H9 (cell line): ENCODE data around the gene FBXO5. TPM values are rescaled to one million over a fixed set of nuclear protein-coding genes. Genes with fewer than 3 reads are reported as not detected.
"Not testable (repeated sequence)": the region's sequence is repeated elsewhere in the genome, so short reads cannot be mapped to it uniquely, and the experiment has no call there.

Source experiments
- DNase-seq: peaks from one replicate; pipeline ENCODE4 v3.0.0-alpha.2; 2017
- H2AFZ ChIP-seq: one replicate; pipeline ENCODE4 v1.6.1; 2013; ENCODE audit warnings: mild to moderate bottlenecking, low read length, control low read depth, moderate library complexity
- H2AK5ac ChIP-seq: 2 replicates; pipeline ENCODE4 v1.6.1; 2013; ENCODE audit warnings: low read length, control low read depth, mixed read lengths; ENCODE audit not compliant: insufficient read length
- H2BK120ac ChIP-seq: one replicate; pipeline ENCODE4 v1.6.1; 2013; ENCODE audit warnings: low read depth, mild to moderate bottlenecking, low read length, control low read depth, inconsistent platforms; ENCODE audit not compliant: poor library complexity, severe bottlenecking
- H2BK12ac ChIP-seq: 2 replicates; pipeline ENCODE4 v1.6.1; 2013; ENCODE audit warnings: low read length, control low read depth, mixed read lengths, low read depth; ENCODE audit not compliant: insufficient read length
- H2BK15ac ChIP-seq: 2 replicates; pipeline ENCODE4 v1.6.1; 2013; ENCODE audit warnings: low read depth, low read length, control low read depth
- H2BK20ac ChIP-seq: one replicate; pipeline ENCODE4 v1.6.1; 2013; ENCODE audit warnings: low read depth, mild to moderate bottlenecking, low read length, control low read depth, inconsistent platforms; ENCODE audit not compliant: poor library complexity, severe bottlenecking
- H2BK5ac ChIP-seq: 2 replicates; pipeline ENCODE4 v1.6.1; 2013; ENCODE audit warnings: low read length, control low read depth, mixed read lengths; ENCODE audit not compliant: insufficient read length
- H3K14ac ChIP-seq: 2 replicates; pipeline ENCODE4 v1.6.1; 2013; ENCODE audit warnings: low read length, control low read depth; ENCODE audit not compliant: insufficient read depth
- H3K18ac ChIP-seq: 2 replicates; pipeline ENCODE4 v1.6.1; 2013; ENCODE audit warnings: low read depth, mild to moderate bottlenecking, mixed read lengths, low read length, control low read depth; ENCODE audit not compliant: insufficient read length
- H3K23ac ChIP-seq: 2 replicates; pipeline ENCODE4 v1.6.1; 2013; ENCODE audit warnings: low read length, control low read depth, mixed read lengths, low read depth; ENCODE audit not compliant: insufficient read length
- H3K23me2 ChIP-seq: 2 replicates; pipeline ENCODE4 v1.6.1; 2013; ENCODE audit warnings: low read depth, mild to moderate bottlenecking, mixed read lengths, low read length, control low read depth; ENCODE audit not compliant: insufficient read length, poor library complexity, severe bottlenecking
- H3K27ac ChIP-seq: 2 replicates; pipeline ENCODE4 v1.5.1; 2013; ENCODE audit warnings: low read length, control low read depth, mixed read lengths, low read depth; ENCODE audit not compliant: insufficient read length
- H3K27me3 ChIP-seq: 2 replicates; pipeline ENCODE4 v1.6.1; 2013; ENCODE audit warnings: low read length, control low read depth, inconsistent platforms; ENCODE audit not compliant: insufficient read depth
- H3K4ac ChIP-seq: 2 replicates; pipeline ENCODE4 v1.6.1; 2013; ENCODE audit warnings: low read depth, mild to moderate bottlenecking, control low read depth, inconsistent platforms, low read length, moderate library complexity
- H3K4me1 ChIP-seq: 2 replicates; pipeline ENCODE4 v1.6.1; 2013; ENCODE audit warnings: low read length, control low read depth, inconsistent platforms; ENCODE audit not compliant: insufficient read depth
- H3K4me2 ChIP-seq: 2 replicates; pipeline ENCODE4 v1.6.1; 2013; ENCODE audit warnings: low read length, control low read depth, mixed read lengths; ENCODE audit not compliant: insufficient read length, insufficient read depth
- H3K56ac ChIP-seq: 2 replicates; pipeline ENCODE4 v1.6.1; 2013; ENCODE audit warnings: low read depth, mild to moderate bottlenecking, mixed read lengths, low read length, control low read depth; ENCODE audit not compliant: insufficient read length
- H3K79me1 ChIP-seq: 2 replicates; pipeline ENCODE4 v1.6.1; 2013; ENCODE audit warnings: low read depth, mild to moderate bottlenecking, moderate library complexity, low read length, control low read depth, inconsistent platforms; ENCODE audit not compliant: insufficient read depth, poor library complexity, severe bottlenecking
- H3K79me2 ChIP-seq: 2 replicates; pipeline ENCODE4 v1.6.1; 2013; ENCODE audit warnings: low read length, control low read depth, inconsistent platforms; ENCODE audit not compliant: insufficient read depth
- H3K9ac ChIP-seq: 2 replicates; pipeline ENCODE4 v1.6.1; 2013; ENCODE audit warnings: low read length, control low read depth, mixed read lengths; ENCODE audit not compliant: insufficient read length; ENCODE audit errors: extremely low read depth
- H3K9me3 ChIP-seq: one replicate; pipeline ENCODE4 v1.6.1; 2013; ENCODE audit warnings: low read depth, low read length, inconsistent platforms; ENCODE audit not compliant: control insufficient read depth
- H3T11ph ChIP-seq: one replicate; pipeline ENCODE4 v1.6.1; 2013; ENCODE audit warnings: mild to moderate bottlenecking, low read length, control low read depth, inconsistent platforms
- H4K20me1 ChIP-seq: one replicate; pipeline ENCODE4 v1.6.1; 2013; ENCODE audit not compliant: control insufficient read depth, insufficient read length, insufficient read depth
- H4K5ac ChIP-seq: 2 replicates; pipeline ENCODE4 v1.6.1; 2013; ENCODE audit warnings: low read depth, mild to moderate bottlenecking, mixed read lengths, low read length, control low read depth; ENCODE audit not compliant: insufficient read length
- H4K8ac ChIP-seq: replicated peaks from 2 replicates; pipeline ENCODE4 v1.6.1; 2013; ENCODE audit warnings: low read length, control low read depth, mixed read lengths, low read depth; ENCODE audit not compliant: insufficient read length
- H4K91ac ChIP-seq: 2 replicates; pipeline ENCODE4 v1.6.1; 2013; ENCODE audit warnings: low read depth, mild to moderate bottlenecking, moderate library complexity, mixed read lengths, low read length, control low read depth; ENCODE audit not compliant: insufficient read length
- H3K27ac Mint-ChIP-seq, 3 experiments: 2 replicates in 2 of 3; 3 replicates in 1 of 3; pipeline ENCODE4 v1.8.0; 2020 to 2021; ENCODE audit warnings: mixed read lengths in 3 of 3, mild to moderate bottlenecking in 1 of 3, moderate library complexity in 1 of 3
- H3K27me3 Mint-ChIP-seq: 2 replicates; pipeline ENCODE4 v1.8.0; 2021; ENCODE audit warnings: low read depth, mild to moderate bottlenecking, moderate library complexity, mixed read lengths
- H3K36me3 Mint-ChIP-seq, 3 experiments: 2 replicates in 2 of 3; 3 replicates in 1 of 3; pipeline ENCODE4 v1.8.0; 2020 to 2021; ENCODE audit warnings: low read depth in 3 of 3, mixed read lengths in 3 of 3; ENCODE audit not compliant: insufficient read depth in 1 of 3
- H3K4me1 Mint-ChIP-seq, 2 experiments: 2 replicates each; pipeline ENCODE4 v1.8.0; 2020; ENCODE audit warnings: mixed read lengths in 2 of 2
- H3K4me3 Mint-ChIP-seq, 2 experiments: 2 replicates in 1 of 2; 3 replicates in 1 of 2; pipeline ENCODE4 v1.8.0; 2020 to 2021; ENCODE audit warnings: mild to moderate bottlenecking in 2 of 2, mixed read lengths in 2 of 2, moderate library complexity in 1 of 2
- H3K9me3 Mint-ChIP-seq, 2 experiments: 2 replicates in 1 of 2; 3 replicates in 1 of 2; pipeline ENCODE4 v1.8.0; 2020; ENCODE audit warnings: mild to moderate bottlenecking in 2 of 2, mixed read lengths in 2 of 2, moderate library complexity in 1 of 2
- CTCF ChIP-seq: fragments of 200-600 bp; sonication (generic); conservative IDR thresholded peaks from 3 replicates; pipeline ENCODE4 v1.8.0; 2021; ENCODE audit warnings: antibody characterized with exemption, mild to moderate bottlenecking
- WGBS: extraction: QIAGEN DNeasy Blood & Tissue Kit; methylation state at CpG from one replicate; pipeline ENCODE4 v1.1.7; 2013; ENCODE audit warnings: missing lambda C conversion rate, low lambda C conversion rate, mixed read lengths; ENCODE audit not compliant: insufficient read length; ENCODE audit errors: extremely low coverage; 5-methylcytosine and 5-hydroxymethylcytosine counted together
- total RNA-seq: library from RNA; stranded (reverse); gene quantifications from 2 replicates; pipeline ENCODE4 v1.2.1, GENCODE V29; 2021

FBXO5 gene
- total RNA-seq, 1 experiment from 2014 or later = 47.6 TPM

- H3K18ac ChIP-seq = no peak overlapping the region
- no peaks in the 10 kb centered on the region for H3K27me3 ChIP-seq
- H2AFZ ChIP-seq = no peak overlapping the region
- H3K14ac ChIP-seq = no peak overlapping the region
- H2BK5ac ChIP-seq = no peak overlapping the region
- Mint-ChIP-seq H3K9me3 (peaks cover 0 to 9% of the 10 kb centered on the region in 2 experiments; a peak in 3 of 5 replicates), H3K36me3 (peaks cover 28 to 54% (median 50%) of the 10 kb centered on the region in 3 experiments), H3K27me3 (peaks cover 2% of the 10 kb centered on the region; the same call in 1 of the 2 replicates), H3K27ac (0 out of 7 replicates have a peak overlapping the region, but pooled peaks of 1 of the 3 experiments have one; percentile 7), H3K4me3 (no peak overlapping the region), H3K4me1 (peaks cover under 1% of the 10 kb centered on the region in 2 experiments; a peak in 3 of 4 replicates)
- H3K4me2 ChIP-seq = no peak overlapping the region
- no peak overlapping the region for H3K56ac ChIP-seq
- peaks cover 5% of the 10 kb centered on the region; the same call in 1 of the 2 replicates for H3K79me2 ChIP-seq
- H2BK20ac ChIP-seq = no peak overlapping the region
- H3K4me1 ChIP-seq = no peaks in the 10 kb centered on the region
- no peak overlapping the region for H2BK120ac ChIP-seq
- no peak overlapping the region for H2BK12ac ChIP-seq
- H3K9me3 ChIP-seq = no peaks in the 10 kb centered on the region
- H3K9ac ChIP-seq = no peak overlapping the region
- no peak overlapping the region for H4K8ac ChIP-seq
- no peaks in the 10 kb centered on the region for H4K20me1 ChIP-seq
- H3K4ac ChIP-seq = no peak overlapping the region
- WGBS = no CpG with 5 or more reads among the region's 6 CpGs
- peaks cover 4% of the 10 kb centered on the region for H3K79me1 ChIP-seq
- no peak overlapping the region for H3K23ac ChIP-seq
- no peak overlapping the region for H2AK5ac ChIP-seq
- no peak overlapping the region for H2BK15ac ChIP-seq
- no peak overlapping the region for H4K91ac ChIP-seq
- no peak for TF ChIP-seq CTCF
- H3K23me2 ChIP-seq = no peaks in the 10 kb centered on the region
- DNase-seq = no peak
- no peak overlapping the region for H3T11ph ChIP-seq
- no peak overlapping the region for H4K5ac ChIP-seq
- H3K27ac ChIP-seq = no peak overlapping the region
Observed at GRCh38 chr6:152969688-152970418, 13.0 kb downstream of the FBXO5 start.

- not testable (repeated sequence) for H3K9me3 Mint-ChIP-seq, H3K79me2 ChIP-seq, H3K27me3 ChIP-seq, H3K27me3 Mint-ChIP-seq, H2BK15ac ChIP-seq, H2AK5ac ChIP-seq, H3K27ac ChIP-seq, H2BK20ac ChIP-seq, H3K27ac Mint-ChIP-seq, DNase-seq, H3K9ac ChIP-seq, H3K4me1 ChIP-seq, H3K14ac ChIP-seq, H3T11ph ChIP-seq, H3K23ac ChIP-seq, H3K23me2 ChIP-seq, H2BK120ac ChIP-seq, H3K18ac ChIP-seq, H3K4me2 ChIP-seq, H3K4ac ChIP-seq, H4K5ac ChIP-seq, H2BK5ac ChIP-seq, H3K4me1 Mint-ChIP-seq, H2BK12ac ChIP-seq, H3K56ac ChIP-seq, H4K8ac ChIP-seq, H2AFZ ChIP-seq, H4K91ac ChIP-seq, H3K4me3 Mint-ChIP-seq, H3K79me1 ChIP-seq, H4K20me1 ChIP-seq, H3K9me3 ChIP-seq
- WGBS = no CpG with 5 or more reads among the region's 15 CpGs
- H3K36me3 Mint-ChIP-seq = peaks cover 5 to 20% (median 20%) of the 10 kb centered on the region in 3 experiments
Observed at GRCh38 chr6:152966168-152966894, 16.5 kb downstream of the FBXO5 start.
